ENCODE measurements around the gene DNAJC12.
"Not testable (repeated sequence)": the region's sequence is repeated elsewhere in the genome, so short reads cannot be mapped to it uniquely, and the experiment has no call there.

Gene DNAJC12

DNA sequence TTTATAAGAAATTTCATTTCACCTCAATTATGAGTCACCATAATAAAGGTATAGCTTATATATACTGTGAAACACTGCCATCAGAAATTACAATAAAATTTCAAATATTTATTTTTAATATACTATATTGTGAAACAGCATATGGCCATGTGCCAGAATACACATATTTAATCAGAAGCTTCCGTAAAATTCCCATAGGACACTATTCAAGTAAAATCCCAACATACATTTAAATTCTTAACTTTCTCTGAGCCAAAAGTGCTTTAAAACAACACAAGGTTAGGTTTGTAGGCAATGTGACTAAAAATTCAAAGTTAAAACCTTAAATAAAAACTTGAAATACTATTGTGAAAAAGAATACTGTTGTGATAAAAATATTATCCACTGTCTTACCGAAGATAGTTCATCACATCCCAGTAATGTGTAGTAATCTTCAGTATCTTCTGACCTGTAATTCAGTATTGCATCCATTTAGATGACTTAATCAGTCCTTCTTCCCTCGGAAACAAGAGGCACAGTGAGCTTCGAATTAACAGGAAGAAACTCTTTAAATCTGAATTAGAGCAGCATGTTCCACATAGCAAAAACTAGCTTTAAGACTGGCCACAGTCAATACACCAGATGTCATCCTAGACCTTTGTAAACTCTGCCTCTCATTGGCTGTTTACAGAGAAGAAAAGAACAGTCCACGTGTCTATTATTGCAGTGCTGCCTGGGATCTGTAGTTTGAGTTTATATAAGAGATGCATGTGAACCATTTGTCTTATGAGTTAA is at the start of gene DNAJC12:
Gene DNAJC12 (minus strand): TSS at position 648 of the 774 bp plus-strand sequence. CDS start 177 bp downstream, at position 471.
- no peak for DNase-seq

GRCh38 chr10:67884842-67885670 is 47.1 kb upstream of the DNAJC12 start:
- peak; percentile 88 for DNase-seq

DNA sequence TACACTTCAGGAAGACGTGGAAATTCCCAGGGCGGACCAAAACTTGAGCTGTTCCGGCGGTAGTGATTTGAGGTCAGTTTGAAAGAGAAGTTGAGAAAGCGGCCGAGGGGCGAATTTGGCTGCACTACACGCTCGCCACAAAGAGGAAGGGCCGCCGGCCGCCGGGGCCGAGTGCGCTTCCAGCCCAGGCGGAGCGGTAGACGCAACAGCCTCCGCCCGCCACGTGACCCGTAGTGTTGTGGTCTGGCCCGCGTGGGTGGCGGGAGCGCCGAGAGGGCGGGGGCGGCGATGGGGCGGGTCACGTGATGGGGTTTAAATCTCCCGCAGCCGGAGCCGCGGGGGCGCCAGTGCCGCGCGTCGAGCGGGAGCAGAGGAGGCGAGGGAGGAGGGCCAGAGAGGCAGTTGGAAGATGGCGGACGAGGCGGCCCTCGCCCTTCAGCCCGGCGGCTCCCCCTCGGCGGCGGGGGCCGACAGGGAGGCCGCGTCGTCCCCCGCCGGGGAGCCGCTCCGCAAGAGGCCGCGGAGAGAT is 46.4 kb upstream of the DNAJC12 start, which contains the start of gene SIRT1:
Gene SIRT1 (plus strand): TSS at position 344 of the 529 bp plus-strand sequence. CDS start 66 bp downstream, at position 410.
- peak; percentile 99 for DNase-seq

DNA sequence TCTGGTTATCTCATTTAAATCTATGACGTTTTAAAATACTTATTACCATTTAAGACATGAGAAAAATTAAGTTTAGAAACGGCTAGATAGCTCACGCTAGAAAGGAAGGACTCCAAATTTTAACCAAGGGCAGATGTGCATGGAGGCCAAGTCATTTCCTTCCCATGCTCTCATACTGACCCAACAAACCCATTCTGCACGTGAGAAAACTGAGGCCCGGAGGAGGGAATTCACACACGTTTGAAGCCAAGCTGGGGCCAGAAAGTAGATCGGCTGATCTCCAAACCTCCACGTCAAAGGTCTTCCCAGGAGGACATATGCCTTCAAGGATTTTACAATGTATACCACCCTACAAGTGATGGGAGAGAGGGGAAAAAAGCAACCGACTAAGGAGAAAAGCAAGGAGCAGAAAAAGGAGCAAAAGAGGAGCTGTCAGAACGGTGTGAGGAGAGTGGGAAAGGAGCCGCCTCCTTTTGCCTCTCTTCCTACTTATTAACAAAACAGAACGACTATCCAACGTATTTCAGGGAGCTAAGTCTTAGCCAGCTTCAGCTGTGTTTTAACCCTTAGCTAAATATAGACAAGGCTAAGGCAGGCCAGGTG is 45.8 kb upstream of the DNAJC12 start:
- DNase-seq = no peak

DNA sequence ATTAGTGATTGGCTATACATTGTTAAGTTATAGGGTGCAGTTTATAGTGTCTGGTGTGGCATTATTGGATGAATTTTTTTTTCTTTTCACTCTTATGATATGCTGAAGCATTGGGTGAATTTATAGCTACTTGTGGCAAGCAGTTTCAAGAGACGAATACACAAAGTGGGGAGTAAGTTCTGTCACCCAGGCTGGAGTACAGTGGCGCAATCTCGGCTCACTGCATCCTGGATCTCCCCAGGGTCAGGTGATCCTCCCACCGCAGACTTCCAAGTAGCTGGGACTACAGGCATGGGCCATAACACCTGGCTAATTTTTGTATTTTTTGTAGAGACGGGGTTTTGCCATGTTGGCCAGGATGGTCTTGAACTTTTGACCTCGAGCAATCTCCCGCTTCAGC is 40.1 kb upstream of the DNAJC12 start:
- peak; percentile 28 for DNase-seq

DNA sequence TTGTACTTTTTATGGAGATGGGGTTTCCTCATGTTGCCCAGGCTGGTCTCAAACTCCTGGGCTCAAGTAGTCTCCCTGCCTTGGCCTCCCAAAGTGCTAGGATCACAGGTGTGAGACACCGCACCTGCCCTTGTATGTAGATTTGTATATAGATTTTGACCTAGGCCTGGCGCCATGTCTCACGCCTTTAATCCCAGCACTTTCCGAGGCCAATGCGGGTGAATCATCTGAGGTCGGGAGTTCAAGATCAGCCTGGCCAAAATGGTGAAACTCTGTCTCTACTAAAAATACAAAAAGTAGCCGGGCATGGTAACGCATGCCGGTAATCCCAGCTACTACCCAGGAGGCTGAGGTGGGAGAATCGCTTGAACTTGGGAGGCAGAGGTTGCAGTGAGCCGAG is 39.4 kb upstream of the DNAJC12 start:
- DNase-seq = not testable (repeated sequence)

- peak; percentile 12 for DNase-seq
These were observed 37.6 kb upstream of the DNAJC12 start for GRCh38 chr10:67875340-67876238.

GRCh38 chr10:67869996-67870395 is 32.0 kb upstream of the DNAJC12 start:
- DNase-seq = no peak

- DNase-seq = no peak
These were observed 30.1 kb upstream of the DNAJC12 start for GRCh38 chr10:67868132-67868531.

- no peak for DNase-seq
These were observed 26.8 kb upstream of the DNAJC12 start for GRCh38 chr10:67864607-67865371.

GRCh38 chr10:67863094-67863493 is 25.1 kb upstream of the DNAJC12 start:
- no peak for DNase-seq

- peak; percentile 60 for DNase-seq
These were observed 23.9 kb upstream of the DNAJC12 start for GRCh38 chr10:67861750-67862432.

DNA sequence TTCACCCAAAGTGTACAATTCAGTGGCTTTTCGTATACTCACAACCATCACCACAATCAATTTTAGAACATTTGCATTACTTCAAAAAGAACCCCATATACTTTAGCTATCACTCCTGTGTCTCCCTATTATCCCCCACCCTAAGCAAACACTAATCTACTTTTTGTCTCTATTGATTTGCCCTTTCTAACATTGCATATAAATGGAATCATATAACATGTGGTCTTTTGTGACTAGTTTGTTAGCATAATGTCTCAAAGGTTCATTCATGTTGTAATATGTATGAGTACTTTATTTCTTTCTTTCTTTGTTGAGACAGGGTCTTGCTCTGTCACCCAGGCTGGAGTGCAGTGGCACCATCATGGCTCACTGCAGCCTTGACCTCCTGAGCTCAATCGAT is 21.0 kb upstream of the DNAJC12 start:
- no peak for DNase-seq

- DNase-seq = no peak
These were observed 15.5 kb upstream of the DNAJC12 start for GRCh38 chr10:67853512-67853911.

DNA sequence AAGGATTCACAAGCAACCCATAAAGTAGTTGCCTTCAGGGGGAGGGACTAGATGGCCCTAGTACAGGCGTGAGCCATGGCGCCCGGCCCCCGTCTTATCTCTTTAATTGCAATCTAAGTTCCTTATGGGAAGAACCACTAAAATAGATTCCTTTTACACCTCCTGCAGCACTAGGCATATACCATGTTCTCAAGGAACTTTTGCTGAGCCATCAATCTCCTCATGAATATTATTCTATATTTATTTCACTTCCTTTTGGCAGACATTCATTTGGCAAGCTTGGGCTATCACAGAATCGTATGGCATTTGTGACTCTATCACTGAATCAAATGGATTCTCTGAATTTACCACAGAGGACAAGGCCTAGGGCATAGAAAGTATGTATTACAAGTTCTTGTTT is 14.8 kb upstream of the DNAJC12 start:
- DNase-seq = no peak

GRCh38 chr10:67851186-67851585 is 13.2 kb upstream of the DNAJC12 start:
- no peak for DNase-seq

DNA sequence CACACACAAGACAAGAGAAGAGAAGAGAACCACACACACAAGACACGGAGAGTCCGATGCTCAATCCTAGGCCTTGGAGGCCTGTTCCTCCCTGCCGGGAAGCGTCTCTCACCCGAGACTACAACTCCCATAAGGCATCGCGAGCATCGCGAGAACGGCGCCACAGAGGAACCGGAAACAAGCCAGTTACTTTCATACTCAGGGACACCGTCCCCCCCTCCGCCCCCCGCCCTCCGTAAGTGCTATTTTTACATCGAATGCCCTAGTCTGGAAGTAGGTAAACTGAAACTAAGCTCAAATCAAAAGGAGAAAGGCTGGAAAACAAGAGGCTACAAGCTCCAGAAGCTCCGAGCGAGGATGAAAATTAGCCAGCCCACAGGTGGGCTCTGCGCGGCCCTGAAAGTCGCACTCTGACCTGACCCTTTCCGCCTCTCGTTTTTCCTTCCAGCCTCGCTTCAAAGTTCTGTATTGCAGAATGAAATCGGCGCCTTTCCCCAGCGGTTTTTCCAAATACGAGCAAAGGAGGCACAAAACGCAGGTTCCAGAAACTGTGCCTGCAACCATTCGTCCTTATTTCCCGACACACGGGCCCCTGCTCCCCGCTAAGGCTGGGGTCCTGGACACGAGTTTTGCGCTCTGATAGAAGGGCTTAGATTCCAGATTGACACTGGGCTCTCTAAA is 11.5 kb upstream of the DNAJC12 start:
- peak; percentile 95 for DNase-seq

DNA sequence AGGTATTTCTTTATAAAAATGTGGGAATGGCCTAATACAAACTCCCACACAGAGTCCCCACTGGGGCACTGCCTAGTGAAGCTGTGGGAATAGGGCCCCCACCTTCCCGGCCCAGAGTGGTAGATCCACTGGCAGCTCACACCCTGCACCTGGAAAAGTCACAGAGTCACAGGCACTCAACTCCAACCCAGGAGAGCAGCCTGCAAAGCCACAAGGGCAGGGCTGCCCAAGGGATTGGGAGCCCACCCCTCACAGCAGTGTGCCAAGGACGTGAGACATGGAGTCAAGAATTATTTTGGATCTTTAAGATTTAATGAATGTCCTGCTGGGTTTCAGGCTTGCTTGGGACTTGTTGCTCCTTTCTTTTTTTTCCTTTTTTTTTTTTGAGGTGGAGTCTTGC is 5.3 kb upstream of the DNAJC12 start:
- no peak for DNase-seq

- DNase-seq = no peak
These were observed 3.7 kb upstream of the DNAJC12 start for GRCh38 chr10:67841737-67842136.

DNA sequence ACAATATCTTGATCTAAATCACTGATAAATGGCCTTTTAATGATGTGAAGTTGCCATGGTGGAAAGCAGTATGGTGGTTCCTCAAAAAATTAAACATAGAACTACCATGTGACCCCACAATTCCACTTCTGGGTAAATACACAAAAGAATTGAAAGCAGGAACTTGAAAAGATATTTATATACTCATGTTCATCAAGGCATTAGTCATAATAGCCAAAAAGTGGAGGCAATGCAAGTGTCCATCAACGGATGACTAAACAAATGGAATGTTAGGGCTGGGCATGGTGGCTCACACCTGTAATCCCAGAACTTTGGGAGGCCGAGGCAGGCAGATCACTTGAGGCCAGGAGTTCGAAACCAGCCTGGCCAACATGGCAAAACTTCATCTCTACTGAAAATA is 2.0 kb upstream of the DNAJC12 start:
- no peak for DNase-seq

All from islet precursor cell (in vitro differentiated cells).